Prostate gland (tissue), 1 donor: ENCODE measurements around the gene BAG2.

Experiments
- POLR2A ChIP-seq: fragments of 450-650 bp; IDR thresholded peaks from one replicate; pipeline ENCODE4 v1.6.1; 2016; ENCODE audit warnings: antibody characterized with exemption, mild to moderate bottlenecking
- POLR2AphosphoS5 ChIP-seq: sonication (generic); formaldehyde crosslinking; IDR thresholded peaks from one replicate; pipeline ENCODE4 v1.6.1; 2017; ENCODE audit warnings: antibody characterized with exemption

- TF ChIP-seq POLR2AphosphoS5 (no peak), POLR2A (no peak)
Measured at GRCh38 chr6:57137350-57137749, 34.8 kb upstream of the BAG2 start.
